ENCODE measurements around the gene RAB31. TPM values are rescaled to one million over a fixed set of nuclear protein-coding genes. Genes with fewer than 3 reads are reported as not detected.

RAB31 gene
- total and polyA plus RNA-seq, 2 experiments from 2014 or later = 26.0 to 81.8 TPM

DNA sequence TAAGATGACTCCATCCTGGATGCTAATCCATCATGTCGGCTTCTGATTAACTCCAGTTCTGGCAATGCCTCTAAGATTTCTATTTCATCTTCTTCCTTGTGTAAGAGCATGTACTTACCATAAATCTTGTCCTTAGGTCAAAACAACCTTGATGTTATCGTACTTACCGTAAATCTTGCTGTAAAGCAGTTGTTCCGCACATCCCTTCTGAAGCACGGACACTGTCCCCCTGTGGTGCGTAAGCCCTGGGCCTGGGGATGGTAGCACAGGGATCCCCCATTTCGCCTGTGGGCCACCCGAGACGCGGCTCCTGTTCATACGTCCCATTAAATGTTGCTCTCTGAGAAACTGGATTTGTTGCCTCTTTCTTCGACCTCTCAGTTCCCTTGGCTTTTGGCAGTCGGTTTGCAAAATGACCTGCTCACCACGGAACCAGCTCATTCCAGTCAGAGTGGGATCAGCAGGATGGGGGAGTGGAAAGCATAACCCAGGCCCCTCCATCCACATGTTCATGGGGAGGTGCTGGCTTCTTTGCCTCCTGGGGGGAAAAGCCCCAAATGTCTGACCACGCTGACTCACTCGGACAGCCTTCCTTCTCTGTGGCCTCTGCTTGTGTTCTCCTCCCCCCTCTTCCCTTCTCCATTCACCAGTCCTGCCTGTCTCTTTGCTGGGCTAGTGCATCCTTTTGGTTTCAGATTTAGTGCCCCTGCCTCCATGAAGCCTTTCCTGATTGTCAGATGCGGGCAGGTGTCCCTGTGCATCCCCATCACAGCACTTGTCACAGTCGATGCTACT lies 49.9 kb downstream of the RAB31 start:
- Histone ChIP-seq H3K36me3 (replicated peaks; ENCODE audit: insufficient read depth, low read depth) (no peaks in the 10 kb centered on the region), H3K4me3 (no peak overlapping the region), H2AFZ (no peak overlapping the region), H3K27me3 (no peaks in the 10 kb centered on the region), H3K9me3 (ENCODE audit: low read depth) (no peaks in the 10 kb centered on the region), H3K27ac (peak overlapping the region; percentile 49), H3K4me2 (no peak overlapping the region), H3K4me1 (ENCODE audit: insufficient read depth) (peaks cover 5% of the 10 kb centered on the region), H3K79me2 (peaks cover 4% of the 10 kb centered on the region), H4K20me1 (ENCODE audit: insufficient read depth, poor library complexity, severe bottlenecking) (no peaks in the 10 kb centered on the region), H3K9me2 (replicated peaks; ENCODE audit: insufficient read depth) (no peaks in the 10 kb centered on the region)
- TF ChIP-seq EZH2phosphoT487 (IDR thresholded peaks at IDR 0.05; ENCODE audit: low read depth, severe bottlenecking, unreplicated experiment) (no peak), EZH2 (IDR thresholded peaks at IDR 0.05; ENCODE audit: borderline replicate concordance) (no peak)
- TF ChIP-seq, protein P1, sequence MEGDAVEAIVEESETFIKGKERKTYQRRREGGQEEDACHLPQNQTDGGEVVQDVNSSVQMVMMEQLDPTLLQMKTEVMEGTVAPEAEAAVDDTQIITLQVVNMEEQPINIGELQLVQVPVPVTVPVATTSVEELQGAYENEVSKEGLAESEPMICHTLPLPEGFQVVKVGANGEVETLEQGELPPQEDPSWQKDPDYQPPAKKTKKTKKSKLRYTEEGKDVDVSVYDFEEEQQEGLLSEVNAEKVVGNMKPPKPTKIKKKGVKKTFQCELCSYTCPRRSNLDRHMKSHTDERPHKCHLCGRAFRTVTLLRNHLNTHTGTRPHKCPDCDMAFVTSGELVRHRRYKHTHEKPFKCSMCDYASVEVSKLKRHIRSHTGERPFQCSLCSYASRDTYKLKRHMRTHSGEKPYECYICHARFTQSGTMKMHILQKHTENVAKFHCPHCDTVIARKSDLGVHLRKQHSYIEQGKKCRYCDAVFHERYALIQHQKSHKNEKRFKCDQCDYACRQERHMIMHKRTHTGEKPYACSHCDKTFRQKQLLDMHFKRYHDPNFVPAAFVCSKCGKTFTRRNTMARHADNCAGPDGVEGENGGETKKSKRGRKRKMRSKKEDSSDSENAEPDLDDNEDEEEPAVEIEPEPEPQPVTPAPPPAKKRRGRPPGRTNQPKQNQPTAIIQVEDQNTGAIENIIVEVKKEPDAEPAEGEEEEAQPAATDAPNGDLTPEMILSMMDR (IDR thresholded peaks at IDR 0.05; ENCODE audit: poor library complexity) = no peak
- no peak for DNase-seq (ENCODE audit: low spot score)
- 78% methylated on average over 18 of the region's 18 CpGs for WGBS (ENCODE audit: low lambda C conversion rate, missing lambda C conversion rate)

DNA sequence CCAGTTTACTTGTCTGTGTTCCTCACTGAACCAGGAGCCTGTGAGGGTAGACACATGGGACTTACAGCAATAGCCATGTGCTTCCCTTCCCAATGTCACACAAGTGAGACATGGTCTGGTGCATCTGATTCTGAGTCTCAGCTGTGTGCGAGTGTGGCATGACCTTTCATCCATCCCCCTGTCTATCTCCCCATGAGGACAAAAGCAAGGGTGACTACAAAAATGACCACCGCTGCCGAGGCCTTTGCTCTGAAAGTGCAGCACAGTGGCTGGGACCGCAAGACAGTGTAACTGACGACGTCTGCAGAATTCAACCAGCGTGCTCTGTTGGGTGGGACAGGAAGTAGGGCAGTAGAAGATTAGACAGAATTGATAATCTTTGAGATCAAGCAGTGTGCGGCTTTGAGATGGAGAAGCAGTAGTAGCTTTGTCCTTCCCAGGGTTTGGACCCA lies 50.5 kb downstream of the RAB31 start:
- Histone ChIP-seq H3K36me3 (replicated peaks; ENCODE audit: insufficient read depth, low read depth) (no peaks in the 10 kb centered on the region), H3K4me3 (no peak overlapping the region), H3K79me2 (peaks cover 4% of the 10 kb centered on the region), H3K27me3 (no peaks in the 10 kb centered on the region), H3K27ac (peak overlapping the region; percentile 42), H3K9me2 (replicated peaks; ENCODE audit: insufficient read depth) (no peaks in the 10 kb centered on the region), H3K4me1 (ENCODE audit: insufficient read depth) (peaks cover 5% of the 10 kb centered on the region), H2AFZ (no peak overlapping the region), H3K4me2 (no peak overlapping the region), H3K9me3 (ENCODE audit: low read depth) (no peaks in the 10 kb centered on the region), H4K20me1 (ENCODE audit: insufficient read depth, poor library complexity, severe bottlenecking) (no peaks in the 10 kb centered on the region)
- WGBS (ENCODE audit: low lambda C conversion rate, missing lambda C conversion rate) = 84% methylated on average over 8 of the region's 8 CpGs
- TF ChIP-seq, protein P1 (IDR thresholded peaks at IDR 0.05; ENCODE audit: poor library complexity) = no peak
- TF ChIP-seq EZH2phosphoT487 (IDR thresholded peaks at IDR 0.05; ENCODE audit: low read depth, severe bottlenecking, unreplicated experiment) (no peak), EZH2 (IDR thresholded peaks at IDR 0.05; ENCODE audit: borderline replicate concordance) (no peak)
- no peak for DNase-seq (ENCODE audit: low spot score)

DNA sequence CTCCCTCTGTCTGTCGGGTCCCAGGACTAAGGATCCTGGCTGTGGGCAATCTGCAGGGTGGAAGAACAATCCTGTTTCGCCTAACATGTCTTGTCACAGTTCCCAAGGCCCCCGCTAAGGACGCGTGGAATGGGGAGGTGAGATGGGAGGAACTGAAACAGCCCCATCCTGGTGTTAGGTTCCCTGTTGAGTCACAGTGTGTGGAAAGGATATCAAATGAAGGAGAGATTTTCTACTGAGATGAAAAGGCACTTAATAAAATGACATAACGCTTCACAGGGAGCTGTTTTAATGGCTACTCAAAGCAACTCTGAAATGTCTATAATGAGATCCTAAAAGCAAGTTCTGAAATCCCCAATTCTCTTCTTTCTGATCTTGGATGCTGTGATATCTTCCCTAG lies 52.5 kb downstream of the RAB31 start:
- no peaks in the 10 kb centered on the region for H3K9me3 ChIP-seq (ENCODE audit: low read depth)
- no peak overlapping the region for H3K4me2 ChIP-seq
- 68% methylated on average over 6 of the region's 6 CpGs for WGBS (ENCODE audit: low lambda C conversion rate, missing lambda C conversion rate)
- TF ChIP-seq EZH2 (IDR thresholded peaks at IDR 0.05; ENCODE audit: borderline replicate concordance) (no peak), EZH2phosphoT487 (IDR thresholded peaks at IDR 0.05; ENCODE audit: low read depth, severe bottlenecking, unreplicated experiment) (no peak)
- TF ChIP-seq, protein P1 (IDR thresholded peaks at IDR 0.05; ENCODE audit: poor library complexity) = no peak
- no peaks in the 10 kb centered on the region for H4K20me1 ChIP-seq (ENCODE audit: insufficient read depth, poor library complexity, severe bottlenecking)
- no peaks in the 10 kb centered on the region for H3K79me2 ChIP-seq
- H3K4me1 ChIP-seq (ENCODE audit: insufficient read depth) = peaks cover 5% of the 10 kb centered on the region
- H3K27ac ChIP-seq = no peak overlapping the region
- DNase-seq (ENCODE audit: low spot score) = no peak
- no peak overlapping the region for H2AFZ ChIP-seq
- no peaks in the 10 kb centered on the region for H3K36me3 ChIP-seq (replicated peaks; ENCODE audit: insufficient read depth, low read depth)
- H3K9me2 ChIP-seq (replicated peaks; ENCODE audit: insufficient read depth) = no peaks in the 10 kb centered on the region
- H3K4me3 ChIP-seq = no peak overlapping the region
- H3K27me3 ChIP-seq = no peaks in the 10 kb centered on the region
